ENCODE data around the gene FAF1.

DNA sequence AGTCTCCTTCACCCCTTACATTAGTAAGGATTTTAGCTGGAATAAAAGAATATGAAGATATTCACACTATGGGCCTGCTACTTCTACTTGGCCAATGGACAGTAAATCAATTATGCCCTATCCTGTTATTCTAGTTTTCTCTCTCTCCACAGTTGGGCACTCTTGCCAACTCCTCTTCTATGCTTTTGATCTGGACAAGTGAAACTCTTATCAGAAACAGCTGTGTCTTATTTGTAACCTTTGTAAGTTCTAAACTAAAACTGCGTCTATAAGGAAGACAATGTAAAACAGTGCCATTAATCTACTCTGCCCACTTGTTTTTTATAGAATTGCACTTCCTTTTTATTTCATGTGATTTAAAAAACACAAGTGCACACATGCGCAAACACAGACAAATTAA, 292.8 kb downstream of the FAF1 start:
- TF ChIP-seq POLR2A (IDR thresholded peaks at IDR 0.05) = no peak
- no peak for TF ChIP-seq CTCF (IDR thresholded peaks at IDR 0.05)

Data from right lobe of liver (tissue), 4 donors.